IMR-90 (cell line): ENCODE data around the gene ARL4A. TPM values are rescaled to one million over a fixed set of nuclear protein-coding genes. Genes with fewer than 3 reads are reported as not detected.

Experiments used
- ATAC-seq: fragments of 200-7000 bp; cut with Tn5 transposase; 2 replicates; pipeline ENCODE4 v1.9.1; 2020; ENCODE audit warnings: low read depth, mild to moderate bottlenecking, moderate library complexity
- BruUV-seq: library from RNA; stranded (reverse); fragments of 400-500 nt; replicated peaks from 2 replicates; lab custom pipeline; 2021; lab: Mats Ljungman, UMichigan
- CTCF ChIA-PET: fragments of 300-600 bp; formaldehyde crosslinking; extraction: SDS; loops from one replicate; lab custom pipeline; 2021; ENCODE audit warnings: antibody characterized with exemption; lab: Yijun Ruan, JAX
- POLR2A ChIA-PET: fragments of 300-600 bp; sonication (Branson Sonifier 250); formaldehyde crosslinking; loops from one replicate; lab custom pipeline; 2022; ENCODE audit warnings: antibody characterized with exemption; ENCODE audit not compliant: unreplicated experiment; lab: Charles Lee
- DNase-seq: peaks from one replicate; pipeline ENCODE4 v3.0.0; 2013
- H2AFZ ChIP-seq: replicated peaks from 2 replicates; pipeline ENCODE3; 2013; ENCODE audit warnings: low read length, mild to moderate bottlenecking; ENCODE audit not compliant: poor library complexity
- H2AK5ac ChIP-seq: 2 replicates; pipeline ENCODE4 v1.6.1; 2013; ENCODE audit warnings: low read depth, low read length, inconsistent platforms
- H2AK9ac ChIP-seq: replicated peaks from 2 replicates; pipeline ENCODE3; 2013; ENCODE audit warnings: mild to moderate bottlenecking, low read depth, low read length, moderate library complexity; ENCODE audit not compliant: poor library complexity
- H2BK120ac ChIP-seq: 2 replicates; pipeline ENCODE4 v1.6.1; 2013; ENCODE audit warnings: low read depth, low read length, inconsistent platforms
- H2BK15ac ChIP-seq: 3 replicates; pipeline ENCODE4 v1.6.1; 2013; ENCODE audit warnings: low read depth, low read length, inconsistent platforms
- H2BK20ac ChIP-seq: 2 replicates; pipeline ENCODE4 v1.6.1; 2013; ENCODE audit warnings: low read depth, mild to moderate bottlenecking, inconsistent platforms, low read length, moderate library complexity
- H2BK5ac ChIP-seq: 2 replicates; pipeline ENCODE4 v1.6.1; 2013; ENCODE audit warnings: mild to moderate bottlenecking, low read depth, low read length, inconsistent platforms; ENCODE audit not compliant: poor library complexity, severe bottlenecking
- H3K14ac ChIP-seq: replicated peaks from 2 replicates; pipeline ENCODE4 v1.6.1; 2013; ENCODE audit warnings: low read depth, low read length, inconsistent platforms
- H3K18ac ChIP-seq: 2 replicates; pipeline ENCODE4 v1.6.1; 2013; ENCODE audit warnings: low read depth, low read length, control low read depth
- H3K23ac ChIP-seq: 2 replicates; pipeline ENCODE4 v1.6.1; 2013; ENCODE audit warnings: low read depth, low read length, inconsistent platforms
- H3K27ac ChIP-seq: 2 replicates; pipeline ENCODE4 v1.5.1; 2013; ENCODE audit warnings: mild to moderate bottlenecking, control low read depth, low read length; ENCODE audit not compliant: insufficient read depth
- H3K27me3 ChIP-seq: 2 replicates; pipeline ENCODE4 v1.6.1; 2013; ENCODE audit warnings: low read length; ENCODE audit not compliant: control insufficient read depth, insufficient read depth
- H3K36me3 ChIP-seq: 2 replicates; pipeline ENCODE4 v1.6.1; 2013; ENCODE audit warnings: low read length, mixed read lengths; ENCODE audit not compliant: control insufficient read depth, insufficient read depth
- H3K4ac ChIP-seq: 2 replicates; pipeline ENCODE4 v1.6.1; 2013; ENCODE audit warnings: low read depth, low read length, inconsistent platforms
- H3K4me1 ChIP-seq: 2 replicates; pipeline ENCODE4 v1.6.1; 2013; ENCODE audit warnings: low read length, mixed read lengths; ENCODE audit not compliant: control insufficient read depth, insufficient read depth
- H3K4me2 ChIP-seq: 2 replicates; pipeline ENCODE4 v1.6.1; 2013; ENCODE audit warnings: low read depth, mild to moderate bottlenecking, control low read depth, low read length, moderate library complexity
- H3K4me3 ChIP-seq: 2 replicates; pipeline ENCODE4 v1.5.1; 2013; ENCODE audit warnings: low read depth, mild to moderate bottlenecking, control low read depth, low read length, moderate library complexity; ENCODE audit not compliant: insufficient read depth
- H3K56ac ChIP-seq: 2 replicates; pipeline ENCODE4 v1.6.1; 2013; ENCODE audit warnings: low read length, inconsistent platforms; ENCODE audit not compliant: insufficient read depth; ENCODE audit errors: extremely low read depth
- H3K79me1 ChIP-seq, 2 experiments: 2 replicates each; pipeline ENCODE4 v1.6.1; 2013; ENCODE audit warnings: low read length in 2 of 2, inconsistent platforms in 1 of 2, low read depth in 1 of 2
- H3K9ac ChIP-seq: 2 replicates; pipeline ENCODE4 v1.6.1; 2013; ENCODE audit warnings: low read depth, low read length, control low read depth
- H3K9me1 ChIP-seq: 2 replicates; pipeline ENCODE4 v1.6.1; 2013; ENCODE audit warnings: low read length, inconsistent platforms; ENCODE audit not compliant: insufficient read depth
- H3K9me3 ChIP-seq: 2 replicates; pipeline ENCODE4 v1.6.1; 2013; ENCODE audit warnings: low read length; ENCODE audit not compliant: control insufficient read depth, insufficient read depth
- H4K20me1 ChIP-seq: 2 replicates; pipeline ENCODE4 v1.6.1; 2013; ENCODE audit warnings: low read length, inconsistent platforms; ENCODE audit not compliant: insufficient read depth
- H4K5ac ChIP-seq: 2 replicates; pipeline ENCODE4 v1.6.1; 2013; ENCODE audit warnings: mild to moderate bottlenecking, low read depth, low read length, control low read depth
- H4K8ac ChIP-seq, 2 experiments: 2 replicates each; pipeline ENCODE4 v1.6.1; 2013; ENCODE audit warnings: low read depth in 2 of 2, low read length in 2 of 2, control low read depth in 1 of 2, inconsistent platforms in 1 of 2
- H4K91ac ChIP-seq: 2 replicates; pipeline ENCODE4 v1.6.1; 2013; ENCODE audit warnings: low read depth, low read length, inconsistent platforms; ENCODE audit not compliant: insufficient read depth
- CEBPB ChIP-seq: IDR thresholded peaks from 2 replicates; pipeline ENCODE4 v1.6.1; 2012; ENCODE audit warnings: low read depth, low read length, improper control_type of control experiment
- ELK1 ChIP-seq: fragments of 150-350 bp; IDR thresholded peaks from 2 replicates; pipeline ENCODE4 v1.6.1; 2016; ENCODE audit warnings: low read depth, mild to moderate bottlenecking, low read length, moderate library complexity, borderline replicate concordance
- FOS ChIP-seq: fragments of 150-350 bp; IDR thresholded peaks from 2 replicates; pipeline ENCODE4 v1.6.1; 2016; ENCODE audit warnings: low read depth, low read length
- RFX5 ChIP-seq: IDR thresholded peaks from 2 replicates; pipeline ENCODE4 v1.8.0; 2012; ENCODE audit warnings: low read depth, mild to moderate bottlenecking, low read length, moderate library complexity
- USF2 ChIP-seq: fragments of 150-350 bp; IDR thresholded peaks from 2 replicates; pipeline ENCODE4 v1.6.1; 2017; ENCODE audit warnings: mild to moderate bottlenecking, antibody characterized with exemption, low read length, low read depth
- dilution Hi-C: fragments of 300-500 bp; cut with HindIII; formaldehyde crosslinking; loops from one replicate; pipeline ENCODE4 v1.14.3; 2018; ENCODE audit warnings: low sequenced_read_pairs; ENCODE audit not compliant: unreplicated experiment
- in situ Hi-C: fragments of 300-500 bp; cut with MboI; formaldehyde crosslinking; loops from 3 replicates; pipeline ENCODE4 v1.14.3; 2019; ENCODE audit warnings: low sequenced_read_pairs, inconsistent platforms, mixed read lengths
- intact Hi-C: fragments of 100-400 bp; cut with micrococcal nuclease; formaldehyde crosslinking; loops from 2 replicates; pipeline ENCODE4 v1.10.0; 2022
- polyA plus RNA-seq, 3 experiments: library from polyadenylated mRNA; depleted of rRNA; stranded (reverse); fragments of >200 nt; gene quantifications; 2 replicates each; pipeline ENCODE4 v1.2.3, GENCODE V29; 2012; ENCODE audit warnings: low replicate concordance in 1 of 3
- total RNA-seq: library from RNA; depleted of rRNA; stranded (reverse); fragments of >200 nt; gene quantifications from 2 replicates; pipeline ENCODE4 v1.2.3, GENCODE V29; 2012

ARL4A gene
- total and polyA plus RNA-seq, 2 of the 4 experiments (the other 2 are of a cell fraction), result 13.7 to 22.4 TPM

GRCh38 chr7:12706900-12707536 is 19.6 kb downstream of the ARL4A start:
- dilution Hi-C loops (no loop called here), intact Hi-C loops (no loop called here), in situ Hi-C loops (no loop called here)
- Histone ChIP-seq H2AK9ac (no peak overlapping the region), H3K9me3 (no peaks in the 10 kb centered on the region), H2BK15ac (no peak overlapping the region), H3K4me1 (peaks cover 8% of the 10 kb centered on the region), H3K9me1 (no peaks in the 10 kb centered on the region), H3K27me3 (no peaks in the 10 kb centered on the region), H4K20me1 (no peaks in the 10 kb centered on the region), H4K8ac (0 out of 4 replicates have a peak overlapping the region, but pooled peaks of 1 of the 2 experiments have one; percentile 17), H3K18ac (peak overlapping the region; percentile 54; the same call in 1 of the 2 replicates), H4K5ac (no peak overlapping the region; the same call in 1 of the 2 replicates), H3K4me2 (peak overlapping the region; percentile 48; the same call in 1 of the 2 replicates), H2BK120ac (no peak overlapping the region), H2AK5ac (no peak overlapping the region), H4K91ac (0 out of 2 replicates have a peak overlapping the region, but pooled peaks have one; percentile 19), H3K56ac (no peak overlapping the region), H3K14ac (0 out of 2 replicates have a peak overlapping the region, but pooled peaks have one; percentile 14), H2BK20ac (0 out of 2 replicates have a peak overlapping the region, but pooled peaks have one; percentile 11), H3K36me3 (no peaks in the 10 kb centered on the region), H2BK5ac (peak overlapping the region; percentile 69), H3K9ac (no peak overlapping the region), H3K27ac (no peak overlapping the region), H3K4me3 (no peak overlapping the region), H3K79me1 (no peaks in the 10 kb centered on the region), H3K4ac (no peak overlapping the region), H3K23ac (no peak overlapping the region), H2AFZ (no peak overlapping the region)
- DNase-seq, result peak; percentile 84
- ChIA-PET CTCF (interaction anchor here (1.0 kb wide), 1 partner anchor 9 kb away, joined by 3 read pairs; no protein-coding TSS in a partner anchor), POLR2A (interaction anchor here (1.0 kb wide), 1 partner anchor 9 kb away, joined by 3 read pairs; no protein-coding TSS in a partner anchor)
- peak; percentile 90 for ATAC-seq
- BruUV-seq, result no TSS peak
- TF ChIP-seq USF2, result no peak
- TF ChIP-seq FOS, result peak; percentile 56
- no peak for TF ChIP-seq CEBPB
- no peak for TF ChIP-seq ELK1
- TF ChIP-seq RFX5, result no peak
